Measurements from ENCODE around the gene PARD6B.

GRCh38 chr20:50759678-50760077 is 28.3 kb downstream of the PARD6B start:
- TF ChIP-seq, protein P1, sequence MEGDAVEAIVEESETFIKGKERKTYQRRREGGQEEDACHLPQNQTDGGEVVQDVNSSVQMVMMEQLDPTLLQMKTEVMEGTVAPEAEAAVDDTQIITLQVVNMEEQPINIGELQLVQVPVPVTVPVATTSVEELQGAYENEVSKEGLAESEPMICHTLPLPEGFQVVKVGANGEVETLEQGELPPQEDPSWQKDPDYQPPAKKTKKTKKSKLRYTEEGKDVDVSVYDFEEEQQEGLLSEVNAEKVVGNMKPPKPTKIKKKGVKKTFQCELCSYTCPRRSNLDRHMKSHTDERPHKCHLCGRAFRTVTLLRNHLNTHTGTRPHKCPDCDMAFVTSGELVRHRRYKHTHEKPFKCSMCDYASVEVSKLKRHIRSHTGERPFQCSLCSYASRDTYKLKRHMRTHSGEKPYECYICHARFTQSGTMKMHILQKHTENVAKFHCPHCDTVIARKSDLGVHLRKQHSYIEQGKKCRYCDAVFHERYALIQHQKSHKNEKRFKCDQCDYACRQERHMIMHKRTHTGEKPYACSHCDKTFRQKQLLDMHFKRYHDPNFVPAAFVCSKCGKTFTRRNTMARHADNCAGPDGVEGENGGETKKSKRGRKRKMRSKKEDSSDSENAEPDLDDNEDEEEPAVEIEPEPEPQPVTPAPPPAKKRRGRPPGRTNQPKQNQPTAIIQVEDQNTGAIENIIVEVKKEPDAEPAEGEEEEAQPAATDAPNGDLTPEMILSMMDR (IDR thresholded peaks at IDR 0.05) = no peak
- no peak for TF ChIP-seq POLR2A (IDR thresholded peaks at IDR 0.05)

Measured in heart left ventricle (tissue), 13 donors.